HG02981 (cell line): ENCODE data around the gene FAM193A.
"Not testable (repeated sequence)": the region's sequence is repeated elsewhere in the genome, so short reads cannot be mapped to it uniquely, and the experiment has no call there.

ENCODE experiments used
- ATAC-seq: cut with Tn5 transposase; IDR thresholded peaks from one replicate; pipeline ENCODE4 v1.9.1; 2021; ENCODE audit warnings: mild to moderate bottlenecking, moderate library complexity; ENCODE audit not compliant: unreplicated experiment

Gene FAM193A

DNA sequence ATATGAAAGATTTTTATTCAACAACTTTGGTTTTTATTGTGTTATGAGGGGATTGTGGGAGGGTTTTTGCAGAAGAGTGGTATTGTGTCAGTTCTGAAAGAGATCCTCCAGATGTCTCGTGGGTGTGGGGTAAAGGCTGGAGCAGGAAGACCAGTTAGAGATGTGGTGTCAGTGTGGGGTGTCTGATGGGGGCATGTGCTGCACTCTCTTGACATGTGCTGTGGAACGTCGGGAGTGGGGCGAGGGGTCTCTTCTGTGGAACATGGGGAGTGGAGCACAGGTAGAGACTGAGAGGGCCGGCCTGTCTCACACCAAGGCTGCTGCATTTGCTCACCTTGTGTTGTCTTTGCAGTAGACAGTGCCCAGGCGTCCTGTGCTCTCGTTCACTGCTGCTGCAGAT is 37.6 kb downstream of the FAM193A start:
- ATAC-seq = no peak

DNA sequence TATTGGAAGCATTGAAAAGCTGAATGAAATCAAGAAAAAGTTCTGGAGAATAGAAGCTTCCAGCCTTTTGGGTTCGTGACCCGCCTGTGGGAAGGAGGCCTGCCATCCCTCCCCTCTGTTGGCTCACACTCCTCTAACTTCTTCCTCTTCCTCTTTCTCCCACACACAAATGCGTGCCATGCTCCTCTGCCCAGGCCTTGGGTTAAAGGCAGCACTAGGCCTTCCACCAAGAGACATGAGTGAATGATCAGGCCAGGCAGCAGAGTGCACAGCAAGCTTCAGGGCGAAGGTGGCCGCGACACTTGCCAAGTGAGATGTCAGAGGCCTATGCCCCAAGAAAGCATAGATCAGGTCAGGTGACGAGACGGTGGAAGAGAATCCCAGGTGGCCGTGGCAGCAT is 38.4 kb downstream of the FAM193A start:
- no peak for ATAC-seq

DNA sequence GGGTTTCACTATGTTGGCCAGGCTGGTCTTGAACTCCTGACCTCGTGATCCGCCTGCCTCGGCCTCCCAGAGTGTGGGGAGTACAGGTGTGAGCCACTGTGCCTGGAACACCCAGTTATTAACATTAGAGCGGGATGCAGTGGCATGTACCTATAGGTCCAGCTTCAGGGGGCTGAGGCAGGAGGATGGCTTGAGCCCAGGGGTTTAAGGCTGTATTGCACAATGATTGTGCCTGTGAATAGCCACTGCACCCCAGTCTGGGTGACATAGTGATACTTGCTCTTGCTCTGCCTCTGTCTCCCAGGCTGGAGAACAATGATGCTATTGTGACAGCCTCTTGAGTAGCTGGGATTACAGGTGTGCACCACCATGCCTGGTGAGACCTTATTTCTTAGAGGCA is 39.8 kb downstream of the FAM193A start:
- ATAC-seq = no peak

DNA sequence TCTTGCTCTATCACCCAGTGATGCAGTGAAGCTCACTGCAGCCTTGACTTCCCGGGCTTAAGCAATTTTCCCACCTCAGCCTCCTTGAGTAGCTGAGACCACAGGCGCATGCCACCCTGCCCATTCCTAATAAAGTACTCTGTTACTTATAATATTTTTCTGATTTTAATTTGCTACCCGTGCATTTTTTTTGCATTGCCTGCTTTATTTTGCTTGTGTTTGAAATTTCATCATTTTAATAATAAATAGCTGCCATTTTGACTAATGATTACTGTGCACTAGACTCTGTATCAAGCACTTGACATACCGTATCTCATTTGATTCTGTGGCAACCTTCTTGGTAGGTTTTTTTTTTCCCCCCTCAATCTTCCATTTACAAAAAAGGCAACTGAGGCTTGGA is 41.7 kb downstream of the FAM193A start:
- no peak for ATAC-seq

DNA sequence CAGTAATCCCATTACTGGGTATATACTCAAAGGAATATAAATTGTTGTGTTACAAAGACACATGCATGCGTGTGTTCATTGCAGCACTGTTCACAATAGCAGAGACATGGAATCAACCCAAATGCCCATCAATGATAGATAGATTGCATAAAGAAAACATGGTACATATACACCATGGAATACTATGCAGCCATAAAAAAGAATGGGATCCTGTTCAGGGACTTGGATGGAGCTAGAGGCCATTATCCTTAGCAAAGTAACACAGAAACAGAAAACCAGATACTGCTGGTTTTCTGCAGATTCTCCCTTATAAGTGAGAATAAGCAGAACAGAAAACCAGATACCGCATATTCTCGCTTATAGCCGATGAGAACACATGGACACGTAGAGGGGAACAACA is 43.5 kb downstream of the FAM193A start:
- ATAC-seq = no peak

DNA sequence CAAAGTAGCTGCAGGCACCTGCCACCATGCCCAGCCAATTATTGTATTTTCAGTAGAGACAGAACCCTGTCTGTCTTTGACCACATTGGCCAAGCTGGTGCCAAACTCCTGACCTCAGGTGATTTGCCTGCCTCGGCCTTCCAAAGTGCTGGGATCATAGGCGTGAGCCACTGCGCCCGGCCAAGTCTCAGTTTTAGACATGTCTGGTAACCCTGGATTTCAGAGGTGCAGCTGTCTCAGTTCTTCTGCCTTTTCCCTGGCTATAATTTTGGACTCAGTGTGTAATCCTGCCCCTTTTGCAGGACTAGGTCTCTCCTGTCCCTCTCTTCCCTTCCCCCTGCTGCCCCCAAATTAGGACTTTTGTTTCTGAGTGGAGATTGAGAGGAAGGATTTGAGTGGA is 46.6 kb downstream of the FAM193A start:
- ATAC-seq = no peak

DNA sequence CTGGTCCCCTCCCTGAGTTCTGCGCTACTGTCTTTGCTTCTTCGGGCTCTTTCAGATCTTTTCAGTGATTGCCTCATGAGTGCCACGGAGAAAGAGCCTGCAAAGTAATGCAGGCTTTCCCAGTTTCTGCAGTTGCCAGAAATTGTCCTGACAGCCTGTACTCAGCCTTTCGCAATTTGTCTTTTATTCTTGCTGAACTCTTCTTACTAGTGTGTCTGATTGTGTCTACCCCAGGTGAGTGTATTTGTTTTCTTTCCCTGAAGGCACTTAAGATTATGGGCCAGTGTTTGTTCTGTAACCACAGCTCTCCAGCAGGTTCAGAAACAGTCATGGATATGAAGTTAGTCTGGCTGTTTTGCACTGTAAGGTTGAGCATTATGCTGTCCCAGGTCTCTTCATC is 47.1 kb downstream of the FAM193A start:
- ATAC-seq = no peak

DNA sequence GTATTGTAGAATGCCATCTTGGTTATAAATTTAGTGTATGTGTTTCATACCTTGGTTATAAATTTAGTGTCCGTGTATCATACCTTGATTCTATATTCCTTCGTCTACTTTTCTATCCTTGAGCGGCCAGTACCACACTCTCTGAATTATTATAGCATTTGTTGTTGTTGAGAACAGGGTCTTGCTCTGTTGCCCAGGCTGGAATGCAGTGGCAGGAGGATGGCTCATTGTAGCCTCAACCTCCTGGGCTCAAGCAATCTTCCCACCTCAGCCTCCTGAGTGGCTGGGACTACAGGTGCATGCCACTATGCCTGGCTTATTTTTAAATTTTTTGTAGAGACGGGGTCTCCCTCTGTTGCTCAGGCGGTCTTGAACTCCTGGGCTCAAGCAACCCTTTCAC is 50.1 kb downstream of the FAM193A start:
- no peak for ATAC-seq

DNA sequence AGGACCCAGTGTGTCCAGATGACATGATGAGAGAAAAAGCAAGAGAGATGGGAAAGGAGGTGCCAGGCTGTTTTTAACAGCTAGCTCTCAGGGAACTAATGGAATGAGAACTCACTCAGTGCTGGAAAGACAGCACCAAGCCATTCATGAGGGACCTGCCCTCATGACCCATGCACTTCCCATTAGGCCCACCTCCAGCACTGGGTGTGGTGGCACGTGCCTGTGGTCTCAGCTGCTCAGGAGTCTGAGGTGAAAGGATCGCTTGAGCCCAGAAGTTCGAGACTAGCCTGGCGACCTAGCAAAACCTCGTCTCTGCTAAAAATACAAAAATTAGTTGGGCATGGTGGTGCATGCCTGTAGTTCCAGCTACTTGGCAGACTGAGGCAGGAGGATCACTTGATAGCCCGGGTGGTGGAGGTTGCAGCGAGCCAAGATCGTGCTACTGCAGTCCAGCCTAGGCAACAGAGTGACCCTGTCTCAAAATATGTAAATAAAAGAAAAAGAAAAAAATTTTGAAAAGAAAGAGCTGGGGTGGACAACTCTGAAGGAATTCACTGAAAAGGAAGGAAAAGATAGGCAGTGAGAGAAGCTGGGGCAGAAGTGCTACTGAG is 50.9 kb downstream of the FAM193A start:
- ATAC-seq = no peak

DNA sequence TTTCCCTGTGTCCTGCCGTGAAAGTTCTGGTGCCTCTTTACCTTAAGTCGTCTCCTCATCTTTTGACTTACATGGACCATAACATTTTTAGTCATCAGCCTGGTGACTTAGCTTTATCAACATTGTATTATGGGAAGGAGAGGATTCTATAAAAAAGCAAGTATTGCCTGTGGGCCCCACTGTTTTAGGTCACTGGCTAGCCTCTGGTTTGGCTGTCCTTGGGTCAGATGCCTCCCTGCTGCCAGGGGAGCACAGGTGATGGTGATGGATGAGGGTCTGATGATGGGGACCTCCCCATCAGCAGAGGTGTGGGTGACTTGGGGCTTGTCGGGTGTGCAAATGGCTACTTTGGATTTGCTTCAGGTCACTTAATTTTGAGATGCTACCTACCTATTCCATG is 51.8 kb downstream of the FAM193A start:
- ATAC-seq = no peak

DNA sequence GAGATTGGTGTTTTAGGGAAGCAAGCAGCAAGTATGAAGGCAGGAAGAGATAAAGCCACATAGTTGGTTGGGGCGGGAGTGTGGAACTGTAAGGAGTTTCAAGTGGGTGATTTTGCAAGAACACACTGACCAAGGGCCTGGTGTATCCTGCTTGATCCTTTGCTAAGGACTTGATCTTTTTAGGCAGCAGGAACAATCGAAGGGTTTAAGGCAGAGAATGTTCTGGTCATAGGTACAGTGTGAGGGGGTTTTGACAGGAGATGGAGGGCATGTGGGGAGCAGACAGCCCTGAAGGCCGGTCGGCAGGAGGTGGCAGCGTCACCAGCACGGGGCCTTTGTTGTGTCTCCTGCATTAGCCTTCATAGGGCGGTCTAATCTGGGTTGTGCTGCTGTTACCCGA is 54.7 kb downstream of the FAM193A start:
- no peak for ATAC-seq

DNA sequence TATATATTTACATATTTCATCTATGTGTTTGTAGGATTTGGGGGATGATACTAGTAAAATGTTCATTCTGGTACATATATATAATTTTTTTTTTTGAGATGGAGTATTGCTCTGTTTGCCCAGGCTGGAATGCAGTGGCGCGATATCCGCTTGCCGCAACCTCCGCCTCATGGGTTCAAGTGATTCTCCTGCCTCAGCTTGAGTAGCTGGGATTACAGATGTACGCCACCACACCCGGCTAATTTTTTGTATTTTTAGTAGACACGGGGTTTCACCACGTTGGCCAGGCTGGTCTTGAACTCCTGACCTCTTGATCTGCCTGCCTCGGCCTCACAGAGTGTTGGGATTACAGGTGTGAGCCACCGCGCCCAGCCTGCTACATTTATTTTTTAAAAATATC is 55.6 kb downstream of the FAM193A start:
- ATAC-seq = not testable (repeated sequence)

DNA sequence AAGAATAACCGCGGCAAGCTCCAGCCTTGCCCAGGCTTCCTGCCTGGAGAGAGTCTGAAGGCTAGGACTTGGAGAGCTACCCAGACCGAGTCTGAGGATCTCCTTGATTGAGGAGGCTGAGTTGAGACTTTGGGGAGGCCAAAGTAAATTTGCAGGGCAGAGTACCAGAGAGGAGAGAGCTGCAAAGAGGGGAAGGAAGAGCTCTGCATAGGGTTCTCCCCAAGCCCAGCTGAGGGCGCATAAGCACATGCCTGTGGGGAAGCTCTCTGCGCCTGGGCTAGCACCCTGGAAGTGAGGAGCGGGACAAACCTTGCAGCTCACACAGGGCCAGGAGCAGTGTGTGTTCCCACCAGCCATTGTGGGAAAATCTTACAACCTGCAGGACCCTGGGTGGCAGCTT is 56.1 kb downstream of the FAM193A start:
- ATAC-seq = no peak

DNA sequence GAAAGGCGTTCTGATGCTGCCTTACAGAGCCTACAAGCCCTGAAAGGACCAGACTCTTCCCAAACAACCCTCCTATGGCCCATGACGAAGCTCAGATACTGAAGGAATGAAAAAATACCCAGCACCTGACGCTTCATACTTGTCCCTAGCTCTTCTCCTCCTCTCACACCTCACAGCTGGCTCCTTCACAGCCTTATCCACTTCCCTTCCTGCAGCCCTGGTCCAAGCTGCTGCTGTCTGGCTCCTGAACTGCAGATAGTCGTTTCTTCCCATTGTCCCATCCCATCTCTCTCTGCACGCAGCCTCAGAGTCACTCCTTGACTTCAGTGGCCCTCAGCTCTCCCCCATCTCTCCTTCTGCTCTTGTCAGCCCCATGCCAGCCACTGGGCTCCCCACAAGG is 56.6 kb downstream of the FAM193A start:
- no peak for ATAC-seq

DNA sequence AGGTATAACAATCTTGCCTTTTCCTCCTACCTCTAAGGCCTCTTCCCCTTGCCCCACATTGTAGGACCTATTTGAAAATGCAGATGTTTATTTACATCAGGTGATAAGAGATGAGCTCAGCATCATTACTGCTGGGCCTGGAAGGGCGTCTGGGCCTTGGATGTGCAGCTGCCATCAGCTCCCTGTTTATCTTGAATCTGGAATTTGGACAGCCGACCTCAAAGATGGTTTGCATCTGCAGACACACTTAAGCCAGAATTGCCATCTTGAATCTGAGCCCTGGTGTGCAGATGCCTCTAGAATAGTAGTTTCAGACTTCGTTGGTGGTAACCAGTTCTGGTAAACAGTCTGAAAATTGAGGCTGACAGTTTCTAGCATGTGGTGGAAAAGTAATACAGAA is 59.0 kb downstream of the FAM193A start:
- ATAC-seq = no peak

DNA sequence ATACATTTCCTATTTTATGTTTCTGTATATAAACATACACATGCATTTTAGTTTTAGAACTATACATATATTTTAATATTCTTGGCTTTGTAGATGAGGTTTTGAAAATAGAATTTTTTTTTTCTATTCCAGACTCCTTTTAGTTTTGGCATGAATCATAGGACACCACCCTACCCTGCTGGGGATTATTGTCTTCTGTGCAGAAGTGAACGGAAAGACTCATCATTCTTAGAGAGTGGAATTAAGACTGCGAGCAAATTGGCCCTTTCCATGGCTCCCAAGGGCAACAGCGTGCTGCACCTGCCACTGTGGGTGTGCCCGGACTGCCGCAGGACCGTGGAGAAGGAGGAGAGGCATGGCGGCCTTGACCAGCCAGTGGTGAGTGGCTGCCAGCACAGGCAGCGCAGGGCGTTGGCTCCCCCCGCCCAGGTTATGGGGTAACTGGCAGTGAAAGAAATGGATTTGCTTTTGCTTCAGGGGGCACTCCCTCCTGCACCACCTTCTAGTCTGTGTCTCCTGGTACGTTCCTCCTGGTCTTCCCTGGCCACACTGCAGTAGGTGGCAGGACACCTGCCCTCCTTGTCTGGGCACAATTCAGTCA is 59.6 kb downstream of the FAM193A start:
- ATAC-seq = no peak

DNA sequence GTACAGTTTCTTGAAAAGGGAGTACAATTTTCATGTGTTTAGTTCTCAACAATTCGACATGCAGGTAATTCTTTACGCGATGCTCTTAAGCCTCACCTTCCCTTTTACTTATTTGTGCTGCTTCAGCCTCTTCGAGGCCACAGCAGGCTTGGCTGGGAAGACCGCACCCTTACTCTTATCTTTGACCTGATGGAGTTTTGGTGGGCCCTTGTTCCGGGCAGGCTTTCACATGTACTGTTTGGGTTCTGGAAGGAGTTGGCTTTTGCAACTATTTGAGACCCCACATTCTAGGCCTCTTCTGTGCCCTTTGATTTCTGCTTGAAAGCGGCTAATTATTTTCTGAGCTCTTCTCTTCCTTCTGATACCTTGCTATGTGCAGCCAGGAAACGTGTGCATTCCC is 60.2 kb downstream of the FAM193A start:
- no peak for ATAC-seq

DNA sequence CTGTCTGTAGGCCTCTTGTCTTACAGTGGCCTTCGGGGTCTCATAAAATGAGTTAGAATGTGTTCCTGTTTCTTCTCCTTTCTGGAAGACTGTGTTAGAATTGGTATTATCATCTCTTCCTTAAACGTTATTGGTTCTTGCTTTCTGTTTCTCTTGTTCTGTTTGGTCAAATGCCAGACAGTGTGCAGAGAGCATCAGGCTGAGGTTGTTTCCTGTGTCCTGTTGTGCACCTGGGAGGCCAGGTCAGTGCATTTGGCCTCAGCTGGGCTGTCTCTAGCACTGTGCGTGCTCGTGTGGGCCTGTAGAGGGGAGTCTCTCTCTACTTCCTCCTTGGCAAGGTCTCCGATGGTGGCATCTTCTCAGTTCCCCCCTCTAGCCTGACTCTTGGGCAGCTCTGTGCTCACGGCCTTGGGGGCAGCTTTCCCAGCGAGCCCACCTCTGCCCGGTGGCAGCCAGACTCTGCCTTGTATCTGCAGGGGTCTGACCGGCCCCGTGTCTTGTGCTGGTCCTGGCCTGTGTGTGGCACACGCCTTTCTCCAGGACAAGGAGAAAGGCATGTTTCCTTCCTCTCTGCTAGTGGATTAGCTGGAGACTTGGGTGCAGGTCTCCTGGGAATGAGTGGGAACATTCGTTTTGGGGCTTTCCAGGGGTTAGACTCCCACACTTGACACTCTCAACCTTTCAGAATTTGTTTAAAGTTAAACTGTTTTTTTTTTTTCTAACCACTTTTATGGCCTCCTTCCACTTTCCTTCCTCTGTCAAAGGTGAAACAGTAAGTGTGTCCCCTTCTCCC is 62.3 kb downstream of the FAM193A start:
- peak; percentile 82 for ATAC-seq

DNA sequence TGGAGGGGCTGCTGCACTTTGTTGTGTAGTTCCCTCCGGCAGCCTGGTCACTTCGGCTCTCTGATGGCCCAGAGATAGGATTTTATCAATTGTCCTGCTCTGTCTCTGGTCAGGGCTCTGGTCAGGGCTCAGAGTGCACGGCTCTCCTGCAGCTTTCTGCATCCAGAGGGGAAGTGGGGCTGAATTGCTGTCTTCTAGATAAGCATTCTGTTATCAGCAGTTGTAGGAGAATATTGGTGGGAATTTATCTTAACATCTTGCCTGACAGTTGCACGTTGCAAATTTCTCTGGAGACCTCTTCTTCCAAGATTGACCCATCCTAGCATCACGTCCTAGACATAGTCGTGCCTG is 62.8 kb downstream of the FAM193A start:
- ATAC-seq = no peak

DNA sequence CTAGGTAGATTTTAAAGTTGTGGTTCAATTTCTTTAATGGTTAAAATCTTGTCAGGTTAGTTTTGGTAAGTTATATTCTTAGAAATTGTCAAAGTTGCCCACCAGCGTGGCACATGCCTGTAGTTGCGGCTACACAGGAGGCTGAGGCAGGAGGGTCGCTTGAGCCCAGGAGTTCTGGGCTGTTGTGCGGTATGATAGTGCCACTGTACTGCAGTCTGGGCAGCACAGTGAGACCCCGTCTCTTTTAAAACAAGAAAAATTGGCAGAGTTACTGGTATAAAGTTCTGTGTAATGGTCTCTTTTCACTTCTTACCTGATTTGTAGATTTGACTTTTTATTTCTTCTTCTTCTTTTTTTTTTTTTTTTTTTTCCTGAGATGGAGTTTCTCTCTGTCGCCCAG is 64.4 kb downstream of the FAM193A start:
- no peak for ATAC-seq

DNA sequence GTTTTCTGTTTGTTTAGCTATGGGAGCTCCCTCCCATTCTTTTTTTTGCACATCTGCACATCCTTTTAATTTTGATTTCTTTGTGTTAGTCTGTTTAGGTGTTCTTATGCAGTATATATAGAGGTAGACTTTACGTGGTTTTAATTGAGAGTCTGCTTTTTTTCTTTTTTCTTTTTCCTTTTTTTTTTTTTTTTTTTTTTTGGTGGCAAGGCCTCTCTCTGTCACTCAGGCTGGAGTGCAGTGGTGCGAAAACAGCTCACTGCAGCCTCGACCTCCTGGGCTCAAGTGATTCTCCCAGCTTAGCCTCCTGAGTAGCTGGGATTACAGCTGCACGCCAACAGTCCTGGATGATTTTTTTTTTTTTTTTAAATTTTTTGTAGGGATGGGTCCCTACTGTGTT is 68.2 kb downstream of the FAM193A start:
- ATAC-seq = no peak

DNA sequence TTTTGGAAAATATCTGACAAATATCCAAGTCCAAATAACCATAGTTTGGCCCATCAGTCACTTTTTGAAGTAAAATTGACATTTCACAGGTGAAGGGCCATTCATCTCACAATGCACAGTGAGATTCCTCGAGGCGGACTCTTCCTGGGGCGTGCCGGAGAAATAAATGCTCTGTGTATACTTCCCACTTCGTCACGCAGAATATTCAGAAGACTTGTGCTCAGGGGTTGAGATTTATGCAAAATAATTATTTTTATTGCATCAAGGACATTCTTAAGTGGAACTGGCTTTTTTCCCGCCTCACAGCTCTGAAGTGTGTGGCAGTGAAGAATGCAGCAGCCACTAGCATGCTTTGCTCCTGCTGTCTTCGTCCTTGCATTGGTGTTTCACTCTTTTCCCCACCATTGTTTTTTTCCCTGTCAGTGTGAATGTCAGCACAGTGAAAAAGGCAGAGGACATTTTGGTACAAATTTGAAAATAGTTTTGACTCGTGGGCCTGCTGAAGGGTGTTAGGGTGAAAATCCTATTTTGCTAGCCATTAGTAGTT is 70.6 kb downstream of the FAM193A start:
- ATAC-seq = no peak
